Posterior cingulate gyrus (tissue), 11 donors: ENCODE results near the gene RCAN2.

Experiments used
- DNase-seq, 10 donors: peaks; one replicate each; pipeline versions ENCODE4 v3.0.0 to v3.0.0-alpha.2; 2020 to 2021; ENCODE audit warnings: mixed read lengths in 3 of 10
- intact Hi-C: fragments of 100-400 bp; cut with DNase I; formaldehyde crosslinking; loops from one replicate; pipeline ENCODE4 v1.15.1; 2023

RCAN2 gene

DNA sequence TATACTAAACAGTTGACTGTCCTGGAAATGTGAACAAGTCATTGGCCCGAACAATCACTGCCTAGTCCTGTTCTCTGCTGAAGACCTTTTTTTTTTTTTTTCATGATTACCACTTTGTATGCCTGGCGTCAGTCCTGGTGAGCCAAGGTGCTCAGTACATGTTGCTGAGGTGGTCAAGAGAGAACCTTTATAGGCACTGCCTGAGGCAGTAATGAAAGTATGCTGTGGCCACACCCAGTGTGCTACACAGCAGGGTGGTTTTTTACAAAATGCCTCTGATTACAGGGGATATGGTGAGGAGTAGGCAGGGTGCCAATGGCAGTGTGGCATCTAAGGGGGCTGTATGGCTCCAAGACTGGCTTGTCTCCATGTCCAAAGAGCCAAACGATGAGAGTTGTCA, 185.4 kb downstream of the RCAN2 start:
- DNase-seq = no peak
- intact Hi-C loops = no loop called here

DNA sequence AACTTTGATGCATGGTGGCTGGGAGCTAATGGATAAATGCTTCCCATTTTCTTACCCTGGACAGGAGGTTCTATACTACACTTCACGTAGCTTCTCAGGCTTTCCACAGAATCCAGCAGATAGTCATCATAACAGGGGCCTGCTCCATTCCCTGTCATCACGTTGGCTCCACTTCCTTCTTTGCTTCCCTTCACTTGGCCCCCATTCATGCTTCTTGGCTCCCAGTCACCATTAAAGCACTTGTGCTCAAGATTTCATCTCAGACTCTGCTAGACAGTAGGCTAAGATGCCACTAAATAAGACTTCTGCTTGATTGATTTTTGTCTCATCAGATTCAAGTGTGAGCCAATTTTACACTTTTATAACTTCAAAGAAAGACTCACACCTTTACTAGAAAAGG, 186.0 kb downstream of the RCAN2 start:
- DNase-seq = no peak
- intact Hi-C loops = no loop called here

DNA sequence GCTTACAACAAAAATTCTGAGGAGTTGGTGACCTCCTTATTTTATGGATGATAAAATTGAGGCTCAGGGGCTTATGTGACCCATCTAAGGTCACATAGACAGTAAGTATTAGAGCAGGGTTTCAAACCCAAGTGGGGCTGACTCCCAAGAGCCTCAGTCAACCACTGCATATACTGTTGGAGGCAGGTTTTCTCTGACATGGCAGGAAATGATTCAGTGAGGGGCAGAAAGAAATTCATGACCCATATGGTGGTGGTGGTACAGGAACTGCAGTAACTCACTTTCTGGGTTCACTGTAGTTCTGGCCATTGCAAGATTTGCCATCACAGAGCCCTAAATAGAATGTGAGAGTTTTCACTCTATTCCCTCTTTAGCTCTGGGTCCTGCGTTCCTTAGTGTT, 188.4 kb downstream of the RCAN2 start:
- DNase-seq = no peak
- intact Hi-C loops = no loop called here

GRCh38 chr6:46302176-46302575, 189.1 kb downstream of the RCAN2 start:
- intact Hi-C loops = no loop called here
- no peak for DNase-seq

GRCh38 chr6:46299253-46299652, 192.0 kb downstream of the RCAN2 start:
- intact Hi-C loops = no loop called here
- no peak for DNase-seq

GRCh38 chr6:46296586-46296985, 194.7 kb downstream of the RCAN2 start:
- intact Hi-C loops = no loop called here
- DNase-seq = no peak

DNA sequence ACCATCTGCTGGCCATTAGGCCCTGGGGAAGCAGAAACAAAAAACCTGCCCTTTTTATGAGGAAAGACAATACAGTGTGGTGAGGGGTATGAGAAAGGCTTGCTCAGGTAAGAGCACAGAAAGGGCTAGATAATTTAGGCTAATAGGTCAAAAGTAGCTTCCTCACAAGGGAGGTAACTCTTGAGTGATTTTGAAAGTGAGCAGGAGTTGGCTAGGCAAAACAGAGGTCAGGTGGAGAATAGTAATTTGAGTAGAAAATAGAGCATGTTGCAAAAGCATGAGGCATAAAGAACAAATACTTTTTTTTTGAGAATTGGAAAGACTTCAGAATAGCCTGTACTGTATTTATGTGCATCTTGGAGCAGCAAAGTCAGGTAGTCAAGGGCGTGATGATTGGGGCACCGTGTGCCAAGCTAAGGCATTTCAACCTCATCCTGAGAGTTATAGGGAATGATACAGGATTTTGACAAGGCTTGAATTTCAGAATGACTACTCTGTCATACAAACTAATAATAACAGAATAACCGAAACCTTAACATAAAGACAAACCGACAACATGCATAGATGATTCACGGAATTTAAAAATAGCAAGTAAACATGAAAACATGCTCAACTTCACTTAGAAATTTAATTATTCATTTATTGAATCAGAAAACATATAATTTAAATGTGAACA, 197.5 kb downstream of the RCAN2 start:
- intact Hi-C loops = no loop called here
- DNase-seq = no peak

DNA sequence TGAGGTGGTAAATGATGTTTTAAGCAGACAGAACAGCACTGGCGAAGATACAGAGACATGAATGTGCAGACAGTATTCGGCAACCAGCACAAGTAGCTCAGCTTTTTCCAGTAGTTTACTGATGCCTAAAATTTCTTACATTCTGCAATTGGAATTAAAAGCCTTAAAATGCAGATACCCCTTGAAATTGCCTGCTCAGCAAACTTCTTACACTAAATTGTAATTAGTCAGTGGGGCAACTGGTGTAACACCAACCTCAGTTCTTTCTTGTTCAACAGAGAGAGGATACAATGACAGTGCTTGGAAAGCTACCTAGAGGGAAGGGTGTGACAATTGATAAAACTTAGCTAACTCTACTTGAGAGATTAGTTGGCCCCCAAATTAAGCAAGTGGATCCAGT, 199.4 kb downstream of the RCAN2 start:
- intact Hi-C loops = no loop called here
- DNase-seq = no peak

GRCh38 chr6:46291275-46291633, 200.0 kb downstream of the RCAN2 start:
- intact Hi-C loops = no loop called here
- no peak for DNase-seq

DNA sequence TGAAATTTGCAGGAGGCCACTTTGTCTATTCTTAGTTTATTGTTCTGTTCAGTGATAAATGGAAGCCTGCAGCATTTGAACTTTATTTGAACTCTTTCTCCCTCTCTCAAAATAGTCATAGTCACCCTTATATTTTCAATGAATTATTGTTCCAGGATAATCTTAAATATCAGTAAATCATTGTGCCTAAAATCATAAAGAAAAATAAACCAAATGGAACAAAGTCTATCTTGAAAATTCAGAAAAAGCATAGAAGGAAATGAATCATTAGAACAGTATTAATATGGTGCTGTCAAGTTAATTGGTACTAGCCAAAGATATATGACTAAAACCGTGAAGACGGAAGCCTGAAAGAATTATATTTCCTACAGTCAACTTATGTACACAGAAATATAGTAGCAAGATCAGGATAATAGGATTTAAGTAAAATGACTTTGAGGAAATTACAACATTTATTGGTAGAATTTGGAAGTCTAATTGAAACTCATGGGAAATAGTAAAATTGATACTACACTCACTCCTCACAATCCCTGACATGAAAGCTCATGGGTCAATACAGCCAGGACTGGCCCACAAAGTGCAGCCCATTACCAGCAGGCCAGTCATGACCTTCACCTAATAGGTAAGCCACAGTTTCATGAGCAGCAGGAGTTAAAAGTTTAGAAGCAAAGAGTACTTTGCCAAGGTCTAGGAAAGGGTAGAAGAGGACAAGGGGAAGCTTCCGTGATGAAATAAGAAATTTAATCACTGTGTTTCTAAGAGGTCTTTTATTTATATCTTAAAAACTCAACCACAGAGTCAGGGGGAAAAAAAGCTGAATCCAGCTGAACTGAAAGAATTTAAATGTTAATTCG, 200.6 kb downstream of the RCAN2 start:
- DNase-seq = no peak
- intact Hi-C loops = no loop called here

DNA sequence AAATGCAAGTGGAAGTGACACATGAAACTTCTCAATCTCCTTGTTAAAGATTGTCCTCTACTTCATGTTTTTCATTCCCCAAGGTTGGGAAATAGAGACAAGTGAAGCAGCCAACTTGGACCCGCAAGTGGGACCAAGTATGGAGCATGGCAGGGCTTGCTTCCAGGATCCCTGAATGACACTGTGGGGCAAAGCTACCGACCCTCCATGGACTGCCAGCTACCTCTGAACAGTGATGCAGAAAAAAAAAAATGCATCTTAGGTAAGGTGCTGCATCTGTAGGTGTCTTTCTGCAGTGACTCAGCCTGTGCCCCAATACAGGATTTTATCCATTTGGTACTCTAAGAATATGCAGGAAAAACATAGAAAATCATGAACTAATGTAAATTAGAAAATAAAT, 201.4 kb downstream of the RCAN2 start:
- DNase-seq = no peak
- intact Hi-C loops = no loop called here

- intact Hi-C loops = no loop called here
- DNase-seq = peak in 1 of 10 donors; percentile 68
Measured at GRCh38 chr6:46288835-46289234, 202.4 kb downstream of the RCAN2 start.

GRCh38 chr6:46287681-46288080, 203.6 kb downstream of the RCAN2 start:
- DNase-seq = no peak

GRCh38 chr6:46287043-46287442, 204.2 kb downstream of the RCAN2 start:
- DNase-seq = no peak
- intact Hi-C loops = no loop called here

More at GRCh38 chr6:46287681-46288080, 203.6 kb downstream of the RCAN2 start:
- intact Hi-C loops = no loop called here

GRCh38 chr6:46284475-46284874, 206.8 kb downstream of the RCAN2 start:
- DNase-seq = peak in 2 of 10 donors; percentile 23 to 77
- intact Hi-C loops = no loop called here

- DNase-seq = no peak
- intact Hi-C loops = no loop called here
Measured at GRCh38 chr6:46281110-46281509, 210.1 kb downstream of the RCAN2 start.

DNA sequence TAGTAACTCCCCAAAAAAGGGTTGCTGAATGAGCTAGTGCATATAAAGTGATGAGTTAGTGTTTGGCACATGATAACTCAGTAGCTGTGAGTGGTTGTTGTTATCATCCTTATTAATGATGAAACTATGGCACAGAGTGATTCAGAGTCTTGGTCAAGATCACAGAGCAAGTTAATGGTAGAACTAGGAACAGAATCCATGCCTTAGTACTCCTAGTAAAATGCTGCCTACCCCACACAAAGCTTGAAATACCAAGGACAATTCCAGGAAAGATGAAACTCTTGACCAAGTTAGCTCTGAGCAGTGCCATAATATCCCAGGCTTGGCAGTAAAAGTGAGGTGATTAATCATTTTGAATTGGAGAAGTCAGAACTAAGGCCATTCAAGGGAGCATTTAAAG, 211.4 kb downstream of the RCAN2 start:
- intact Hi-C loops = no loop called here
- DNase-seq = no peak

DNA sequence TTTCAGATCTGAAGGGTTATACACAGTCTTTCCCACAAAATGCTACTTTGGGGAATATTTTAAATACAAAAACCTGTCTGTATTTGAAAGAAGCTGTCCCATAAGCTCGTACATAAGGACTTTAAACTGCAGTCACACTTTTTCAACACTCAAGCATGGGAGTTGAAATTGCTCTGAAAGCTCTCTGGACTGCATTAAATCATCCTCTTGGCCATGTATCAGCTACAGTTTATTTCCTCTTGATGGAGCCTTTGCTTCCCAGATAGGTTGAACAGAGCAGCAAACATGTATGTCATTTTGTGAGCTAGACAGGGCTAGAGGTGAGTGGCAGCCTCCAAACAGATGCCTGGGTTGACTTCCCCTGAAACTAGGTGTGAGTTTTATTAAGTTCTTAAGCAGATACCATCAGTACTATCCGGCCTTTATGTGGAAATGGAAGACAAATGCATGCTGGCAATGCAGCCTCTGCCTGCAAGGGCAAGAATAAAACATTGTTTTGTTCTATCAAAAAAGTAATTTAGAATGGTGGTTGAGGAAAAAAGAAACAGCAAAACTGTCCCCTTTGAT, 214.6 kb downstream of the RCAN2 start:
- intact Hi-C loops = no loop called here
- DNase-seq = no peak

- no peak for DNase-seq
- intact Hi-C loops = no loop called here
Measured at GRCh38 chr6:46274502-46274901, 216.7 kb downstream of the RCAN2 start.

DNA sequence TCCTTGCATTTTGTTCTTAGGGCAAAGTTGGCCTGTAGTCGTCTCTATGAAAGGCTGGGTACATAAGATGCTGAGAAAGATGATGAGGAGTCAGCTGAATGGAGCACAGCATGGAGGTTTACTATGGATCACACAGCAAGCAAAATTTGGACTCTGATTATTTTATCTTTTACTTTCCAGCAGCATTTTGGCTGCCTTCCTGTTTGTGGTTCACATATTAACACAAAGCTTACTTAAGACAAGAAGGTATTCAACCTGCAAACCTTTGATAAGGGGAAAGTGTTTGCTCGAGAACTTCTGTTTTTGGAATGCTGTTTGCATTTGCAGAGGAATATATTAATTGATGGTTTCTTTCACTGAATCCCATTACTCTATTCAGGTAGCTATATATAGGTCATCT, 217.3 kb downstream of the RCAN2 start:
- DNase-seq = no peak
- intact Hi-C loops = no loop called here

DNA sequence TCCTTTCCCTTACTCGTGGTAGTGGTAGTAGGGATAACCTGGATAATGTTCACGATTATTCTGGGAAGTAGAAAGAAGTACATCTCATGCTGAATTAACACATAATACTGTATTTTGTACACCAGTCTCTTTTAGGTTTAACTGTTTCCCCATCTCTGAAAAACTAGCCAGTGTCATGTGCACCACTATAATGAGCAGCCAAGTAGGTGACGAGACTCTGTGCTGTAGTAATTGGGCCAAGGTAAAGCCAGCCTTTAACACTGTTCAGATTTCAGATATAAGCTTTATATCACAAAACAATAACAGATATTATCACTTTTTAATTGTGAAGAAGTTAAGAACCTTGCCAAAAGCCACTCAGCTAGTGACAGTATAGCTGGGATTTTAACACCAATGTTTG, 219.5 kb downstream of the RCAN2 start:
- no peak for DNase-seq
- intact Hi-C loops = no loop called here

DNA sequence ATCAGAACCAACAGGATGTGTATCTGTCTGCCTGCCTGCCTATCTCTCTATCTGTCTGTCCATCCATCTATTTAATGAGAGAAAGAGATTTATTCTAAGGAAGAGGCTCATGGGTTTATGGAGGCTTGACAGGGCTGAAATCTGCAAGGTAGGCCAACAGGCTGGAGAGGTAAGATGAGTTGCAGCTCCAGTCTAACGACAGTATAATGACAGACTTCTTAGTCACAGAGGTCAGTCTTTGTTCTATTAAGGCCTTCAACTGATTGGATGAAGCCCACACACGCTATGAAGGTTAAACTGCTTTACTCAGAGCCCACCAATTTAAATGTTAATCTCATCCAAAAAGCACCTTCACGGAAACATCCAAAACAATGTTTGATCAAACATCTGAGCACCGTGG, 220.1 kb downstream of the RCAN2 start:
- no peak for DNase-seq
- intact Hi-C loops = no loop called here
